AG04449 (cell line): Measurements from ENCODE around the gene PLA2G12B.
"Not testable (repeated sequence)": the region's sequence is repeated elsewhere in the genome, so short reads cannot be mapped to it uniquely, and the experiment has no call there.

Experiments
- CTCF ChIA-PET: fragments of 350-600 bp; formaldehyde crosslinking; extraction: SDS; loops from one replicate; lab custom pipeline; 2021; ENCODE audit warnings: antibody characterized with exemption; lab: Yijun Ruan, JAX
- POLR2A ChIA-PET: fragments of 400-600, 350-600 bp; formaldehyde crosslinking; extraction: SDS; loops from one replicate; lab custom pipeline; 2020; ENCODE audit warnings: antibody characterized with exemption, inconsistent platforms; lab: Yijun Ruan, JAX
- DNase-seq: peaks from one replicate; pipeline ENCODE4 v3.0.0-alpha.2; 2010; ENCODE audit warnings: low read depth, low spot score
- H3K4me3 ChIP-seq: 2 replicates; pipeline ENCODE4 v1.5.1; 2011; ENCODE audit warnings: low read depth, mild to moderate bottlenecking, control low read depth, low read length
- TF ChIP-seq, protein P1 (sequence below): IDR thresholded peaks from one replicate; pipeline ENCODE4 v1.5.1; 2011; ENCODE audit warnings: mild to moderate bottlenecking, moderate library complexity, low read length, control low read depth, inconsistent platforms; ENCODE audit not compliant: insufficient read depth; ENCODE audit errors: missing control alignments

Gene PLA2G12B

DNA sequence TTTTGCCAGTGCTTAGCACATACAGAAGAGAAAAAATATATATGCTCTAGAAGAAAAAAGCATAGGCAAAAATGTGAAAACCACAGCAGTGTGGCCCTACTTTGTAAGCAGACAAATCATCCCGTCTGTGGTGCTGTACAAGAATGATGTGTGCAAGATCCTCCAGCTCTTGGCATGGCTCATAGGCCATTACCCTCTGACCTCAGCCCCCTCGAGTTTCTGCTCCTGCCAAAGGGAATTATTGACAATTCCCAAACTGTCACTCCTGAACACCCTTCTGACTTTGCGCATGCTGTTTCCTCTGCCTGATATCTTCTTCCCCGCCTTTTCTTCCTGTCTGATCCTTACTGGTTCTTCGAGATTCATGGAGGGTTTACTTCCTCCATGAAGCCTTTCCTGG lies 27.1 kb downstream of the PLA2G12B start:
- no peak overlapping the region for H3K4me3 ChIP-seq
- ChIA-PET POLR2A (no interaction called here), CTCF (no interaction called here)
- TF ChIP-seq, protein P1, sequence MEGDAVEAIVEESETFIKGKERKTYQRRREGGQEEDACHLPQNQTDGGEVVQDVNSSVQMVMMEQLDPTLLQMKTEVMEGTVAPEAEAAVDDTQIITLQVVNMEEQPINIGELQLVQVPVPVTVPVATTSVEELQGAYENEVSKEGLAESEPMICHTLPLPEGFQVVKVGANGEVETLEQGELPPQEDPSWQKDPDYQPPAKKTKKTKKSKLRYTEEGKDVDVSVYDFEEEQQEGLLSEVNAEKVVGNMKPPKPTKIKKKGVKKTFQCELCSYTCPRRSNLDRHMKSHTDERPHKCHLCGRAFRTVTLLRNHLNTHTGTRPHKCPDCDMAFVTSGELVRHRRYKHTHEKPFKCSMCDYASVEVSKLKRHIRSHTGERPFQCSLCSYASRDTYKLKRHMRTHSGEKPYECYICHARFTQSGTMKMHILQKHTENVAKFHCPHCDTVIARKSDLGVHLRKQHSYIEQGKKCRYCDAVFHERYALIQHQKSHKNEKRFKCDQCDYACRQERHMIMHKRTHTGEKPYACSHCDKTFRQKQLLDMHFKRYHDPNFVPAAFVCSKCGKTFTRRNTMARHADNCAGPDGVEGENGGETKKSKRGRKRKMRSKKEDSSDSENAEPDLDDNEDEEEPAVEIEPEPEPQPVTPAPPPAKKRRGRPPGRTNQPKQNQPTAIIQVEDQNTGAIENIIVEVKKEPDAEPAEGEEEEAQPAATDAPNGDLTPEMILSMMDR, result no peak
- no peak for DNase-seq

DNA sequence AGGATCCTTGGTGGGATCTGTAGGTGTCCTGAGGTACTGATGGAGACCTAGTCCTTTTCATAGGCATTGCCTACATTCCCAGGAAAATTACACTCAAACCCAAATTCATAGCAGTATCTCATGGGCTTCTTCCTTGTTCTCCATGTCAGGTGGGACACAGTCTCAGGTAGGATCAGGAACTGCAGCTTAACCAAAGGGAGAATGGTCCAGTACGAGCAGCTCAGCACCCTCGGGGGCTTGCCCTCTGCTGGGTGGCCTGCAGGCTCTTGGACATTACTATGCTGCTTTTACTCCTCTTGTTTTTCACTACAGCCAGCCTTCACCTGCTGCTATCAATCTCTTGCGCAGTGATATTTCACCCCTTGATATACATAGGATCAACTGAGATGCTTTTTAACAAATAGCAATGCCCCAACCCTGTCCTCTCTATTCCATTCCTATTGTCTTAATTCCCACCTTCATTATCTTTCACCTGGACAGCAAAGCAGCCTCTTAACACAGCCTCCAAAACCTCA lies 28.6 kb downstream of the PLA2G12B start:
- no peak for DNase-seq
- CTCF ChIA-PET, result no interaction called here
- no peak overlapping the region for H3K4me3 ChIP-seq
- POLR2A ChIA-PET, result no interaction called here
- TF ChIP-seq, protein P1, result no peak

DNA sequence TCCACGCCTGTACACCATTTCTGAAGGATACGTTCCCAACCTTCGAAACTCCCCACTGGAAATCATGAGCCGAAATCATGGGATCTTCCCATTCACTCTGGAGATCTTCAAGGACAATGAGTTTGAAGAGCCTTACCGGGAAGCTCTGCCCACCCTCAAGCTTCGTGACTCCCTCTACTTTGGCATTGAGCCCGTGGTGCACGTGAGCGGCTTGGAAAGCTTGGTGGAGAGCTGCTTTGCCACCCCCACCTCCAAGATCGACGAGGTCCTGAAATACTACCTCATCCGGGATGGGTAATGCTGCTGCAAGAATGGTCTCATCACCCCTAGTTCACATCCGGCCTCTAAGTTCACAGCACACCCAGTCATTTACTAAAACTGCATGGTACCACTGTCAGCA lies 30.3 kb downstream of the PLA2G12B start:
- DNase-seq, result no peak
- TF ChIP-seq, protein P1, result no peak
- CTCF ChIA-PET, result no interaction called here
- POLR2A ChIA-PET, result no interaction called here
- H3K4me3 ChIP-seq, result no peak overlapping the region

DNA sequence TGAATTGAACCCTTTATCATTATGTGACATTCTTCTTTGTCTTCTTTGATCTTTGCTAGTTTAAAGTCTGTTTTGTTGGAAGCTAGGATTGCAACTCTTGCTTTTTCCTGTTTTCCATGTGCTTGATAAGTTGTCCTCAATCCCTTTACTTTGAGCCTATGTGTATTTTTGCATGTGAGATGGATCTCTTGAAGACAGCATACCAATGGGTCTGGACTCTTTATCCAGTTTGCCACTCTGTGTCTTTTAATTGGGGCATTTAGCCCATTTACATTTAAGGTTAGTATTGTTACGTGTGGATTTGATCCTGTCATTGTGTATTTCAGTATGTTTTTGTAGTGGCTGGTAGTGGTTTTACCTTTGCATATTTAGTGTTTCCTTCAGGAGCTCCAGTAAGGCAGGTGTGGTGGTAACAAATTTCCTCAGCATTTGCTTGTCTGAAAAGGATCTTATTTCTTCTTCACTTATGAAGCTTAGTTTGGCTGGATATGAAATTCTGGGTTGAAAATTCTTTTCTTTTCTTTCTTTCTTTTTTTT lies 33.4 kb downstream of the PLA2G12B start:
- CTCF ChIA-PET, result interaction anchor here (1.0 kb wide), 1 partner anchor 45 kb away, joined by 3 read pairs; no protein-coding TSS in a partner anchor
- POLR2A ChIA-PET, DNase-seq, H3K4me3 ChIP-seq: not testable (repeated sequence)

DNA sequence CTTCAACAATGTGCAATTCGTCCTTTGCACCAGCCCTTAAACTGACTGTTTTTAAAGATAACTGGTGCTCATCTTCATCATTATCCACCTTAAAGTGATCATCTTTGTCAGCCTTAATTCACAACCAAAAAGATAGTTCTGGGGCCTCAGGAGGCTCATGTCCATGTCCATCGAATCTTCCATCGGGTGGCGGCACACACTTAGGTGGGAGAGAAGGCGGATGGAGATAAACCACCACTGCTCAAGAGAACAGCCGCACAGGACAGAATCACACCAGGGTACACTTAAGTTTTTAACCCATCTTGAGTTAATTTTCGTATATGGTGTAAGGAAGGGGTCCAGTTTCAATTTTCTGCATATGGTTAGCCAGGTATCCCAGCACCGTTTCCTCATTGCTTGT lies 36.3 kb downstream of the PLA2G12B start:
- DNase-seq, result no peak
- H3K4me3 ChIP-seq, result no peak overlapping the region
- CTCF ChIA-PET, result no interaction called here
- POLR2A ChIA-PET, result no interaction called here
- TF ChIP-seq, protein P1, result no peak

DNA sequence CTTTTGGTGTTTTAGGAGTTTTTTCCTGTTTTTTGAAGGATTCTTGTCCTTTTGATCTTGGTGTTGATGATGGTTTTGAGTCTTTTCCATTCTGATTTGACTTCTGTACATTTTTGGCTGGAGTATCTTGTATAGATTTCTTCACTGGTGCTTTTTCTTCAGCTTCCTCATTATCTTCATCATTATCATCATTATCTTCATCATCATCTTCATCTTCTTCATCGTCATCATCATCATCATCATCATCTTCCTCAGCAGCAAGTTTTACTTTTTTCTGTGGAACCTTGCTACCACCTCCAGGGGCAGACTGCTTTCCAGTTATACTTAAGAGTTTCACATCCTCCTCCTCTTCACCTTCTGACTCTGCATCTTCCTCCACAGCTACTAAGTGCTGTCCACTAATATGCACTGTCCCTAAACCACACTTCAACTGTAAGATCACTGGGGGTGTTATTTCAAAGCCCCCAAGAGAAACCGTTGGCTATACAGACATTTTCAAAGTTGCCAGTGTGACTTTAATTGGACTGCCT lies 36.7 kb downstream of the PLA2G12B start:
- DNase-seq, POLR2A ChIA-PET, H3K4me3 ChIP-seq, CTCF ChIA-PET: not testable (repeated sequence)

DNA sequence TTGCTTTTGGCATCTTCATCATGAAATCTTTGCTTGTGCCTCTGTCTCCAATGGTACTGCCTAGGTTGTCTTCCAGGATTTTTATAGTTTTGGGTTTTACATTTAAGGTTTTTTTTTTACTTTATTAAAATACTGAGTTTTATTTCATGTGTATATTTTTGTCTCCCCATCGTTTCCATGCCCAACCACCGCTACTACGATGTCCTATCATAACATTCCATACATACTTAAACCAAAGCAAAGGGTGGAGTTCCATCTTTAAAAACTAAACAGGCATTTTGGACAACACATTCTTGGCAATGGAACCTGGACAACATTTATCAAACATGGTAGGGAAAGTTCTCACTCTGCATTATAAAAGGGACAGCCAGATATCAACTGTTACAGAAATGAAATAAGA lies 37.4 kb downstream of the PLA2G12B start:
- POLR2A ChIA-PET, H3K4me3 ChIP-seq, CTCF ChIA-PET, DNase-seq: not testable (repeated sequence)

DNA sequence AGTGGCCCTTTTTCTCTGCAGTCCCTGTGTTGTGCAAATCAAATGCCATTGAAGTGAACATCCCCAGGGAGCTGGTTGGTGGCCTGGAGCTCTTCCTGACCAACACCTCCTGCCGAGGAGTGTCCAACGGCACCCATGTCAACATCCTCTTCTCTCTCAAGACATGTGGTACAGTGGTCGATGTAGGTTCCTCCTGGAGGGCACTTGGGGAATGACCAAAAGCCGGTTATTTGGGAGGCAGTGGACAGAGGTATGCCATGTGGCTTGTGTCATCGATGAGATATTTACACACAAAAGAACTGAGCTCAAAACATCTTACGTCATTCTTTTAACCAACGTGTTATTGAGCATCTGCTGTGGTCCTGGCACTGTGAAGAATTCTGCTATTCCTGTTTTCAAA lies 41.3 kb downstream of the PLA2G12B start:
- CTCF ChIA-PET, result no interaction called here
- POLR2A ChIA-PET, result no interaction called here
- H3K4me3 ChIP-seq, result no peak overlapping the region
- TF ChIP-seq, protein P1, result no peak
- DNase-seq, result no peak
